Measurements from ENCODE around the gene SLC66A3.

DNA sequence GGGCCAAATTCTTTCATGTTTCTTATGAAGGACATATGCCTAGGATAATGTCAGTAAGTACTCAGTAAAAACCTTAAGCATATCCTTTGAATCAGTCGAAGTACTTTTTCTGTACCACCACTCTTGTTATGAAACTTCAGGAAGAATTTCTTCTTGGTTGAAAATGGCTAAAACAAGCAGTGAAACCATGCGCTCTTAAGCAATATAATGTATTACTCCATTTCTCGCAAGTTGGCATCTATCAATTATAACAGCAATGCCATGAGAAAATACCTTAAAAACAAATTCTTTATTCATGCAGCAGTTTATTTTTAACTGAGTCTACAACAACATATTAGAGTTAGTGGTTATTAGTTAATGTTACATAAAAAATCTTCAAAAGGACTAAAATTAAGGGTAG is 41.0 kb downstream of the SLC66A3 start:
- no peak for TF ChIP-seq CTCF (IDR thresholded peaks at IDR 0.05; ENCODE audit: low read length)
- no peak for TF ChIP-seq EZH2 (IDR thresholded peaks at IDR 0.05; ENCODE audit: borderline replicate concordance, low read length)

Measured in OCI-LY1 (cell line).